ENCODE results near the gene MSRB2.

GRCh38 chr10:23158370-23158769 is 63.0 kb downstream of the MSRB2 start:
- peak in 1 of 3 donors; percentile 7 for TF ChIP-seq CTCF (IDR thresholded peaks at IDR 0.05)
- no peak for TF ChIP-seq POLR2A (IDR thresholded peaks at IDR 0.05)

Data from lower leg skin (tissue), 3 donors.